HEK293 (cell line): ENCODE measurements around the gene GJA3.

ENCODE experiments used
- SCRT2 ChIP-seq: fragments of 450-650 bp; formaldehyde crosslinking; IDR thresholded peaks from 2 replicates; pipeline ENCODE4 v1.5.1; 2016; ENCODE audit warnings: missing biosample characterization, missing genetic modification characterization
- ZNF138 ChIP-seq: fragments of 450-650 bp; formaldehyde crosslinking; IDR thresholded peaks from 2 replicates; pipeline ENCODE4 v1.5.1; 2016; ENCODE audit warnings: missing biosample characterization, missing genetic modification characterization, borderline replicate concordance
- ZNF24 ChIP-seq: fragments of 450-650 bp; formaldehyde crosslinking; IDR thresholded peaks from 2 replicates; pipeline ENCODE4 v1.5.1; 2016; ENCODE audit warnings: missing biosample characterization, missing genetic modification characterization
- ZNF585B ChIP-seq: fragments of 450-650 bp; formaldehyde crosslinking; IDR thresholded peaks from 2 replicates; pipeline ENCODE4 v1.5.1; 2016; ENCODE audit warnings: missing biosample characterization, missing genetic modification characterization
- ZNF596 ChIP-seq: fragments of 450-650 bp; IDR thresholded peaks from 2 replicates; pipeline ENCODE4 v1.5.0; 2018; ENCODE audit warnings: missing biosample characterization, mild to moderate bottlenecking, missing genetic modification characterization, moderate library complexity
- ZNF76 ChIP-seq: fragments of 450-650 bp; formaldehyde crosslinking; IDR thresholded peaks from 2 replicates; pipeline ENCODE4; 2016; ENCODE audit warnings: low read depth, missing biosample characterization, missing genetic modification characterization, borderline replicate concordance
- TF ChIP-seq, protein P1 (sequence below): fragments of 450-650 bp; formaldehyde crosslinking; IDR thresholded peaks from 2 replicates; pipeline ENCODE4 v1.5.1; 2016; ENCODE audit warnings: missing biosample characterization, missing genetic modification characterization
- TF ChIP-seq, protein P2 (sequence below): fragments of 450-650 bp; formaldehyde crosslinking; IDR thresholded peaks from 2 replicates; pipeline ENCODE4 v1.5.1; 2016; ENCODE audit warnings: missing biosample characterization, missing genetic modification characterization, low read depth
- TF ChIP-seq, protein P3 (sequence below): fragments of 450-650 bp; formaldehyde crosslinking; IDR thresholded peaks from 2 replicates; pipeline ENCODE4 v1.5.1; 2016; ENCODE audit warnings: missing biosample characterization, missing genetic modification characterization

DNA sequence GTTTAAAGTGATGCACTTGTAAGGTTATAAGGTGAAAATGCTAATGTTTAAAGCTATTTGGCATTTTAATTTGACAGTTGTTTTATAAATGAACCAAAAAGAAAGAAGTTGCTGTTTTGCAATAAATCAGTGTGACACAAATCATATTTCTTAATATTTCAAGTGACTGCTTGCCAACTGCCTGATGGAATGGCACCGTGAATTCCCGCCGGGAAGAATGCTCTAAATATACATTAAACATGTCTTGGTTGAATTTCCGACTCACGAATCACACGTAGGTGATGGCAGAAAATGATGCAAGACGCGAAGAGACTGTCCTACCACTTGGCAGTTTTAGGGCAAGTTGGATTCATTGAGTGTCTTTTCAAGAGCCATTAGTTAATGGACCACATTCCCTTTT lies 34.9 kb upstream of the GJA3 start:
- TF ChIP-seq ZNF76 (tag by site-specific recombination) (no peak), SCRT2 (tag by site-specific recombination) (no peak), ZNF585B (tag by site-specific recombination) (no peak), ZNF24 (tag by site-specific recombination) (no peak), ZNF596 (tag by site-specific recombination) (no peak), ZNF138 (no peak)
- TF ChIP-seq, protein P1, sequence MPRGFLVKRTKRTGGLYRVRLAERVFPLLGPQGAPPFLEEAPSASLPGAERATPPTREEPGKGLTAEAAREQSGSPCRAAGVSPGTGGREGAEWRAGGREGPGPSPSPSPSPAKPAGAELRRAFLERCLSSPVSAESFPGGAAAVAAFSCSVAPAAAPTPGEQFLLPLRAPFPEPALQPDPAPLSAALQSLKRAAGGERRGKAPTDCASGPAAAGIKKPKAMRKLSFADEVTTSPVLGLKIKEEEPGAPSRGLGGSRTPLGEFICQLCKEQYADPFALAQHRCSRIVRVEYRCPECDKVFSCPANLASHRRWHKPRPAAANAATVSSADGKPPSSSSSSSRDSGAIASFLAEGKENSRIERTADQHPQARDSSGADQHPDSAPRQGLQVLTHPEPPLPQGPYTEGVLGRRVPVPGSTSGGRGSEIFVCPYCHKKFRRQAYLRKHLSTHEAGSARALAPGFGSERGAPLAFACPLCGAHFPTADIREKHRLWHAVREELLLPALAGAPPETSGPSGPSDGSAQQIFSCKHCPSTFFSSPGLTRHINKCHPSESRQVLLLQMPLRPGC (tag by site-specific recombination), result no peak
- TF ChIP-seq, protein P2, sequence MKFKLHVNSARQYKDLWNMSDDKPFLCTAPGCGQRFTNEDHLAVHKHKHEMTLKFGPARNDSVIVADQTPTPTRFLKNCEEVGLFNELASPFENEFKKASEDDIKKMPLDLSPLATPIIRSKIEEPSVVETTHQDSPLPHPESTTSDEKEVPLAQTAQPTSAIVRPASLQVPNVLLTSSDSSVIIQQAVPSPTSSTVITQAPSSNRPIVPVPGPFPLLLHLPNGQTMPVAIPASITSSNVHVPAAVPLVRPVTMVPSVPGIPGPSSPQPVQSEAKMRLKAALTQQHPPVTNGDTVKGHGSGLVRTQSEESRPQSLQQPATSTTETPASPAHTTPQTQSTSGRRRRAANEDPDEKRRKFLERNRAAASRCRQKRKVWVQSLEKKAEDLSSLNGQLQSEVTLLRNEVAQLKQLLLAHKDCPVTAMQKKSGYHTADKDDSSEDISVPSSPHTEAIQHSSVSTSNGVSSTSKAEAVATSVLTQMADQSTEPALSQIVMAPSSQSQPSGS, result no peak
- TF ChIP-seq, protein P3, sequence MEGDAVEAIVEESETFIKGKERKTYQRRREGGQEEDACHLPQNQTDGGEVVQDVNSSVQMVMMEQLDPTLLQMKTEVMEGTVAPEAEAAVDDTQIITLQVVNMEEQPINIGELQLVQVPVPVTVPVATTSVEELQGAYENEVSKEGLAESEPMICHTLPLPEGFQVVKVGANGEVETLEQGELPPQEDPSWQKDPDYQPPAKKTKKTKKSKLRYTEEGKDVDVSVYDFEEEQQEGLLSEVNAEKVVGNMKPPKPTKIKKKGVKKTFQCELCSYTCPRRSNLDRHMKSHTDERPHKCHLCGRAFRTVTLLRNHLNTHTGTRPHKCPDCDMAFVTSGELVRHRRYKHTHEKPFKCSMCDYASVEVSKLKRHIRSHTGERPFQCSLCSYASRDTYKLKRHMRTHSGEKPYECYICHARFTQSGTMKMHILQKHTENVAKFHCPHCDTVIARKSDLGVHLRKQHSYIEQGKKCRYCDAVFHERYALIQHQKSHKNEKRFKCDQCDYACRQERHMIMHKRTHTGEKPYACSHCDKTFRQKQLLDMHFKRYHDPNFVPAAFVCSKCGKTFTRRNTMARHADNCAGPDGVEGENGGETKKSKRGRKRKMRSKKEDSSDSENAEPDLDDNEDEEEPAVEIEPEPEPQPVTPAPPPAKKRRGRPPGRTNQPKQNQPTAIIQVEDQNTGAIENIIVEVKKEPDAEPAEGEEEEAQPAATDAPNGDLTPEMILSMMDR (tag by site-specific recombination), result no peak
